Mucosa of descending colon (tissue), 3 donors: ENCODE data around the gene BTN1A1. TPM values are rescaled to one million over a fixed set of nuclear protein-coding genes. Genes with fewer than 3 reads are reported as not detected.

Experiments used
- ATAC-seq: fragments of 200-7000 bp; cut with Tn5 transposase; one replicate; pipeline ENCODE4 v1.9.1; 2020; ENCODE audit warnings: mild to moderate bottlenecking, moderate library complexity
- DNase-seq, 3 donors: peaks; one replicate each; pipeline ENCODE4 v3.0.0-alpha.2; 2020
- H3K36me3 ChIP-seq: fragments of 200-600 bp; one replicate; pipeline ENCODE4 v1.8.0; 2021; ENCODE audit warnings: low read depth, mild to moderate bottlenecking
- H3K4me1 ChIP-seq: fragments of 200-600 bp; one replicate; pipeline ENCODE4 v1.8.0; 2021; ENCODE audit warnings: low read depth, mild to moderate bottlenecking
- H3K4me3 ChIP-seq: fragments of 200-600 bp; one replicate; pipeline ENCODE4 v1.8.0; 2021; ENCODE audit warnings: mild to moderate bottlenecking
- H3K9me3 ChIP-seq: fragments of 200-600 bp; one replicate; pipeline ENCODE4 v1.8.0; 2021; ENCODE audit warnings: mild to moderate bottlenecking
- CTCF ChIP-seq: fragments of 200-600 bp; IDR thresholded peaks from one replicate; pipeline ENCODE4 v1.8.0; 2022; ENCODE audit warnings: antibody characterized with exemption, mild to moderate bottlenecking
- intact Hi-C, 2 donors: fragments of 100-400 bp; cut with DNase I in 1 of 2; cut with micrococcal nuclease in 1 of 2; formaldehyde crosslinking; loops; one replicate each; pipeline versions ENCODE4 v1.11.0 to v1.11.1; 2022; cut with DNase I, micrococcal nuclease
- total RNA-seq, 3 donors: library from RNA; stranded (reverse); fragmentation: NEBNext Ultra II Directional in 2 of 3; extraction: Animal tissue kit (Norgen Biotek cat#: 25700) in 2 of 3; gene quantifications; one replicate each; pipeline versions ENCODE4 v1.2.1 to v1.2.4, GENCODE V29; 2021 to 2023
- donor health status: DM: no; HTN: no; CAD: no; lungs with moderate emphysema.
- donor health status: DM: no; HTN: no; CAD: no.
- donor health status: DM: no; HTN: yes; CAD: no.

BTN1A1 gene
- total RNA-seq, 3 donors from 2014 or later: not detected

GRCh38 chr6:26465776-26466175 is 34.3 kb upstream of the BTN1A1 start:
- H3K36me3 ChIP-seq: no peaks in the 10 kb centered on the region
- peaks cover 8% of the 10 kb centered on the region for H3K4me1 ChIP-seq
- ATAC-seq: no peak
- no peak for DNase-seq
- no peak overlapping the region for H3K4me3 ChIP-seq
- intact Hi-C loops: no loop called here
- H3K9me3 ChIP-seq: no peaks in the 10 kb centered on the region
- TF ChIP-seq CTCF: no peak

- intact Hi-C loops: no loop called here
- ATAC-seq: no peak
- H3K9me3 ChIP-seq: no peaks in the 10 kb centered on the region
- TF ChIP-seq CTCF: no peak
- H3K4me3 ChIP-seq: no peak overlapping the region
- H3K4me1 ChIP-seq: peaks cover 4% of the 10 kb centered on the region
- no peaks in the 10 kb centered on the region for H3K36me3 ChIP-seq
- DNase-seq: no peak
These were observed 31.3 kb upstream of the BTN1A1 start for GRCh38 chr6:26468829-26469228.

GRCh38 chr6:26470643-26471042 is 29.5 kb upstream of the BTN1A1 start:
- intact Hi-C loops: no loop called here
- Histone ChIP-seq H3K4me1 (peaks cover 21% of the 10 kb centered on the region), H3K4me3 (no peak overlapping the region), H3K36me3 (peaks cover 4% of the 10 kb centered on the region), H3K9me3 (no peaks in the 10 kb centered on the region)
- no peak for DNase-seq
- no peak for ATAC-seq
- TF ChIP-seq CTCF: no peak

- Histone ChIP-seq H3K36me3 (peaks cover 4% of the 10 kb centered on the region), H3K4me1 (peaks cover 21% of the 10 kb centered on the region), H3K4me3 (no peak overlapping the region), H3K9me3 (no peaks in the 10 kb centered on the region)
- no peak for ATAC-seq
- no peak for DNase-seq
- no peak for TF ChIP-seq CTCF
- intact Hi-C loops: no loop called here
These were observed 28.1 kb upstream of the BTN1A1 start for GRCh38 chr6:26471970-26472369.

GRCh38 chr6:26472549-26473290 is 27.4 kb upstream of the BTN1A1 start:
- no peak for TF ChIP-seq CTCF
- no peak for DNase-seq
- Histone ChIP-seq H3K9me3 (no peaks in the 10 kb centered on the region), H3K4me1 (peaks cover 21% of the 10 kb centered on the region), H3K36me3 (peaks cover 4% of the 10 kb centered on the region), H3K4me3 (no peak overlapping the region)
- ATAC-seq: no peak
- intact Hi-C loops: no loop called here

- peaks cover 4% of the 10 kb centered on the region for H3K36me3 ChIP-seq
- peak overlapping the region; percentile 22 for H3K4me3 ChIP-seq
- H3K9me3 ChIP-seq: no peaks in the 10 kb centered on the region
- intact Hi-C loops: no loop called here
- DNase-seq (no peak), ATAC-seq (no peak)
- H3K4me1 ChIP-seq: peaks cover 21% of the 10 kb centered on the region
- TF ChIP-seq CTCF: no peak
These were observed 26.7 kb upstream of the BTN1A1 start for GRCh38 chr6:26473429-26473757.
